GM21825 (cell line): Measurements from ENCODE around the gene OR52W1.
"Not testable (repeated sequence)": the region's sequence is repeated elsewhere in the genome, so short reads cannot be mapped to it uniquely, and the experiment has no call there.

ENCODE experiments used
- ATAC-seq: cut with Tn5 transposase; IDR thresholded peaks from one replicate; pipeline ENCODE4 v1.9.1; 2021; ENCODE audit warnings: mild to moderate bottlenecking, moderate library complexity; ENCODE audit not compliant: unreplicated experiment

The OR52W1 gene

DNA sequence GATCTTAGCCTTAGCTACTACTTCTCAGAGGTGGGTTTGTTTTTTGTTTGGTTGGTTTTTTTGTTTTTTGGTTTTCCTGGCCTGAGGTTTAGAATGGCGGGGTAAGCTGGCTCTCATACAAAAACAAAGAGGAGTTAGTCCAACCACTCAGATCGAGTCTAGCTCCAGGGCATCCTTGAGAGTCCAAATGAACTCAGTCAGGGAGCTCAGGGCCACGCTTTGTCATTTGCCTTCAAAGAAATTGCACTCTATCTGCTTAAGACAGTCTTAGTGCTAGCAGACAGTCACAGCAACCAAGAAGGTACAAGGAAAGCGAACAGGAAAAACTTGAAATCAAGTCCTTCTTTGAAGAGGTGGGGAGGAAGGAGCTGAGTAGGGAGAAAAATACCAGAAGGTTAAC is 17.5 kb downstream of the OR52W1 start:
- ATAC-seq, result no peak

DNA sequence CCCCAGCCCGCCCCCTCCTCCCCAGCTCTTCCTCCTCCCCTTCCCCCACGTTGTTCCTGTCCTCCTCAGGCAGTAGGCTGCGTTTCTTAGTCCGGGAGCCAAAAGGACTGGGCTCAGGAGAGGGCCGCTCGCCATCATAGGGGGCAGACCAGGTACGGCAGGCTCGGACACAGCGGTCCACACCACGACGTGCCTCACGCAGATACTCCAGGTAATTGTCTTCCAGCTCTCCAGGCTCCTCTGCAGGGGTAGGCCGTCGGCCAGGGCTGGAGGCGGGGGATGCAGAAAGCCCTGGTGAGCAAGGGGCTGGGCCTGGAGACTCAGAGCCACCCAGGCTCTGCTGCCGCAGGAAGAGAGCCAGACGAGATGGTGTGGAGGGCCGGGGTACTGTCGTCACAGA is 18.7 kb downstream of the OR52W1 start:
- ATAC-seq, result no peak

DNA sequence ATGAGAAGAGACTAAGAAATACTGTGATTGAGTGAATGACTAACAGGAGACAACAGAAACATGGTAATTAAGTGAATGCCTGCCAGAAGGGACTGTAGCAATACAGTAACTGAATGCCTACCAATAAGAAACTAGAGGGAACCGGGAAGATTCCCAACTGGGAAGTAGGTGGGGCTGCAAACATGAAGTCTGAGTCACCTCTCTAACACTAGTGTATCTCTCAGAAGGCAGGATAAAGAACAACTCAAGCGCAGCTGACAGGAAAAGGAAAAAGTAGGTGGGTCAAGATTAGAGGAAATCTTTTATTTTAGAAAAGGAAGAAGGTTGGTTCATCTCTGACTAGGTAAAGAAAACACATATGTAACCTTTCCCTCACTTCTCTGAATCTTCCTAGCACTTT is 20.3 kb downstream of the OR52W1 start:
- no peak for ATAC-seq

DNA sequence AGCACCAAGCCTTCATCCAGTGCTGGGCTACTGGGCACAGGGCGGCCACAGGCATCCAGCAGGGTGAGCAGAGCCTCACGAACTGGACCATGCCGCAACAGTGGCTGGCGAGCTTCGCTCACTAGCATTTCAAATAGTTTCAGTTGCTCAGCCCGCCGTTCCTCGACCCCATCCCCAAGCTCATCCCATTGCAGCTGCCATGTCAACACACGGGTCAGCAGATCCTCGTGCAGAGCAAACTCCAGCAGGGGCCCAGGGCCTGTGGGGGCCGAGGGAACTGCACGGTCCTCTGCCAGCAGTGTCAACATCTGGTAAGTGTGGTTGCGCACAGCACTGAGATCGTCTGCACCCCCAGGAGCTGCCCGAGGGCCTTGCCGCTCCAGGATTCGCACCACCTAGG is 24.8 kb downstream of the OR52W1 start:
- no peak for ATAC-seq

DNA sequence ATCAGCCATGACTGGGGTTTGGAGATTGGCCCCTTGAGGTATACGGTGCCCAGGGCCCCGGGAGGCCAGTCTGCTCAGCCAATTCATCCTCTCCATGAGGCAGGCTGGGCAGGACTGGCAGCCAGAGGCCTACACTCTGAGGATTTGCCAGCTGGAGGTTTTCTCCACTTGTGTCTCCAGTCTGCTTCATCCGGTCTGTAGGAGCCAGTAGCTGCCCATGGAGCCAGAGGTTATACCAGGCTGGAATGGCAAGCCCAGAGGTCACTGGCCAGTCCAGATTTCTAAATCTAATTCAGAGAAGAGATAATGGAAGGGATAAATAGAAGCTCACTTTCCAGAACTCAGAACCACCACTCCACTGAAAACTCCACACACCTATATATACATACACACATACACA is 25.4 kb downstream of the OR52W1 start:
- ATAC-seq, result no peak

DNA sequence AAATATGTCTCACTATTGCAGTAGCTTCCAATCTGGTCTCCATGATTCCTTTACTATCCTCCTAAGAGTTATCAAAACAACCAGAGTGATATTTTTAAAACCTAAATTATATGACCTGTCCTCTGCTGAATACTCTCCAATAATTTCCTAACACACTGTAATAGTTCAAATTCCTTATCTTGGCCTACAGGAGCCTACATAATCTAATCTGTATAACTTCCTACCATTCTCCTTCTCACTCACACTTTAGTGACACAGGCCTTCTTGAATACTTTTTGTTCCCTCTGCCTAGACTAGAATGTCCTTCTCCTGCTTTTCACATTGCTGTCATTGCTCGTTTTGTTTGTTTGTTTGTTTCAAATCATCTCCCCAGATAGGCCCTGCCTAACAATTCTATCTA is 26.0 kb downstream of the OR52W1 start:
- ATAC-seq, result no peak

DNA sequence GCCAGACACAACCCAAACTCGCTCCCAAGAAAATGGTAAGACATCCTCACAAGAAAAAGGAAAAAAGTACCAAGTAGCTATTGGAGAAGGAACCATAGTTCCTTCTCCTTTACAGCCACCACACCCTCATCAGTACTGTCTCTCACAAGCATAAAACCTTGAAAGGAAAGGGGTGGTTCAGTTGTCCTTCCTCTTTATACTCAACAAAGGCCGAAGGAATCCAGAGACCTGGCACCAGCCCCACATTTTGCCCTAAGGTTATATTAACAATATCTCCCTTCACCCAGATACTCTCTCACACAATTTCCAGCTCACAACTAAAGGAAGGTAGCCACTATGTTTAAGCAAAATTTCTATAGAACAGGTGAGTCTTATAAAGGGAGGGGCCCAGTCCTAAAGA is 26.9 kb downstream of the OR52W1 start:
- no peak for ATAC-seq

DNA sequence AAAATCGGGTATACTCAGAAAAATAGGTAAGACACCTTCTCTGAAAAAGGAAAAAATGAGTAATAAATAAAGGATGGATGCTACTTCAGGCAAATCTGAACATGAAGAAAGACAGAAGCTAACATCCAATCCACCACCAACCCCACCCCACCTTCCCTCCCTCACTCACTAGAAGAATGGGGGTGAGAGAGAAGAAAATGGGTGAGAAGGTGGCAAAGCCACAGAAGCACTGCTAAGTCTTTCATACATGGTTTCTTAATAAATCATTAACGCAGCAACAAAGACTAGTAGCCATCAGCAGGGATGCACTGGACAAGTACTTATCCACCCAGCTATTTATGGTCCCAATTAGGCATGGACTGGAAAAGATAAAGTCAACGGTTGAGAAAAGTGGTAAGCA is 29.5 kb downstream of the OR52W1 start:
- no peak for ATAC-seq

DNA sequence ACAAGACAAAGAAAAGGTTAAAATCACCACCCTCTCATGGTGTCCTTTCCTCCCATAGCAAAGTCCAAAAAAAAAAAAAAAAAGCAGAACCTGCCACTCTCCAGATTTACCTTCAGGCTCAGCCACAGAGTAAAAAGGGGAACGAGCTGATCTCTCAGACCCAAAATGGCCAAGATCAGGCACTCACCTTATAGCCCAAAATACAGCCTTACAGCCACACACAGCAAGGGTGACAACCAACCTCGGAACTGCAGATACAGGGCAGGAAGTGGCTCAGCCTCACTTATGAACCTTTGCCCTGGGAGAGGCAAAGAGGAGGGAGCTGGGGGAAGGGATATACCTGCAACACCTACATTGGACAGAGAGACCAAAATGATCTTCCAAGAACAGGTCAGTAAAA is 30.9 kb downstream of the OR52W1 start:
- no peak for ATAC-seq

DNA sequence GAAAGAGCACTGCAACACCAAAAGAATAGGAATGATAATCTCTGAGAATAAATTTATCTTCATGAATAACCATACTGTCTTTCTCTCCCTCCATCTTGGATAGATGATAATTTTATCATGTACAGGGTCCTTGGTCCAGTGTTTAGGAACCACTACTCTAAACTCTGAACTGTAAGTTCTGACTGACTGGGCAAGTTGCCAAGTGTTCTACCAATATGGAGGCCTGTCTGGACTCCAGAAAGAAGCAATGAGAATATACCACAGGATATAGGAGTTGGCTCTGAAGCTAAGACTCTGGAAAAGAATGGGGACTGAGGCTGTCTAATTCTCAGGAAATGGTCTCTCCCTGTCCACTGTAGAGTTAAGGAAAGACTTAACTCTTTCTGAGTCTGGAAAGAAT is 33.9 kb downstream of the OR52W1 start:
- no peak for ATAC-seq

DNA sequence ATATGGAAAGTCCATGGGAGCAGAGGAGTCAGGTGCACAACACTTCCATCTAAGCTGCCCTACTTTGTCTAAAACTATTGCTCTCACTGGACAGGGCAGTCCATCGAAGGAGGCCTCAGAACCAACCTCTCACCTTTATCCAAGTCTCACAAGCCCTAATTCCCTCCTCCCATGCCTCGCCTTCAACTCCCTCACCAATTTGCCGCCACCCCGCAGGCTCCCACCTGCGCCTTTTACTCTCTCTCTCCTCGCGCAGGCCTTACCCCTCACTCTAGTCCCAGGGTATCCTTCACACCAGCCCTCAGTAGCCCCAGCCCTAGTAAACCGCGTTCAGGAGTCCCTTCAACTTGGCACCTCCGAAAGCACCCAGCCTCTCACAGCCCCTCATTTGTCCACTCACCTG is 35.0 kb downstream of the OR52W1 start:
- no peak for ATAC-seq

DNA sequence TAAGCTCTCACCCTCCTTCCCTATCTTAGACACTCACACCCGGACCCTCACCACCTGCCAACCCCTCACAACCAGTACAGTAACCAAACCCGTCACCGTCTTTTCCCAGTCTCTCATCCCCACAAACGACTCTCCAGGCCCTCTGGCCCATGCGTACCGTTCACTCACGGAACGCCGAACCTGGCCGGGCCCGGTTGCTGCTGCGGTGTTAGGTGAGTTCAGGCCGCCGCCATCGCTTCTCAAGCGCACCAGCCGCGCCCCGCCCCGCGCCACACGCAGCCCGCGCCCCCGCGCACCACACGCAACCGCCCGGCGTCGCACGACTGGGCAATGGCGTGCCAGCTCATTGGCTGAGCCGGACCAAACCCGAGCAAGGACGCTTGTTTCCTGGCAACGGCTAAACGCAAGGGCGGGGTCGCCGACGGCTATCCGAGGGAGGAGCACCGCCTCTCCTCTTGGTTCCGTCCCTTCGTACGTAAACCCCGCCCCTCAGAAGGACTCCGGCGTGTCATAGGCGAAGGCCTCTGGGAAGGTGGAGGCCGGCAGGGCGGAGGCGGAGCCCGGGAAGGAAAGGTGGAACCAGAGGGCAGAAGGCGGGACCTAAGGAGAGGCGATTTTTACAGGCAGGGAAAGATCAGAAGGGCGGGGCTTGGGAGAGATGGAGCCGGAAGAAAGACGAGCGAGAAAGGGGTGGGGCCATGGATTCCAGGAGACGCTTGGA is 35.5 kb downstream of the OR52W1 start, which contains the start of gene FHIP1B:
Gene FHIP1B, minus strand, starts transcription at position 250 of the 721 bp plus-strand sequence. CDS start 10,120 bp downstream, outside the sequence.
- peak; percentile 97 for ATAC-seq

DNA sequence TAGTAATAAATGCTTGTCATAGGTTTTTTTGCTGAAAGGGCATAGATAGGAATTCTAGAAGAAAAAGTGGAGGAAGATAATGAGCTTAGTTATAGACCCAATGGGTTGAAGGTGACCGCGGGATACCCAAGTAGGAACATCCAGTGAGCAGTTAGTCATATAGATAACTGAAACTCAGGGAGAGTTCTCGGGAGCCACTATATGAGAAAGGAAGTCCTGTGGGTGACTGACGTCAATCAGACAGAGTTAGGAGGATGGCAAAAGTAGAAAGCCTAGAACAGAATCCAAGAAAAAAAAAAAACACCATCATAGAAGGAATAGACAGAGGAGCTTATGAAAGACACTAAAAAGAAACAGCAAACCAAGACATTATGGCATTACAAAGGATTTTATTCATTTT is 38.2 kb downstream of the OR52W1 start:
- ATAC-seq, result no peak

DNA sequence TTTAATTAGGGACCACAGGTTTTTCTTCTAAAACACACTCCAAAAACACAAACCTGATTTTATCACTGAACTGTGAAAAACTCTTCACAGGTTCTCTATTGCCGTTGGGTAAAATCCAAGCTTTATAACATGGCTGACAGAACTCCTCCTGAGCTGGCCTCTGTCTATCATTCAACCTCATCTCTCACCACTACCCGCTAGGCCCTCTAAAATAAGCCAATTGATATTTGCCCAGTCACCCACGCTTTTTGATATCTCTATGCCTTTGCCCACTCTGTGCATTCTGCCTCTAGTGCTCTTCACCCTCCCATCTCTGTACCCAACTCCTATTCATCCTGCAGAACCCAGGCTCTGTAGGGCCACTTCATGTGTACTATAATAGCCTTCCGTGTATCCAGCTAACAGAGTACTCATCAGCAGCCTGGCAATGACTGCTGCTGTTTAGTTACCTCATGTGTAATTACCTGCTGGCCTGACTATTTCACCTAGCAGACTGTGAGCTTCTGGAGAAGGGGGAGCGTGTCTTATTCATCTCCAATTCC is 38.8 kb downstream of the OR52W1 start:
- no peak for ATAC-seq

DNA sequence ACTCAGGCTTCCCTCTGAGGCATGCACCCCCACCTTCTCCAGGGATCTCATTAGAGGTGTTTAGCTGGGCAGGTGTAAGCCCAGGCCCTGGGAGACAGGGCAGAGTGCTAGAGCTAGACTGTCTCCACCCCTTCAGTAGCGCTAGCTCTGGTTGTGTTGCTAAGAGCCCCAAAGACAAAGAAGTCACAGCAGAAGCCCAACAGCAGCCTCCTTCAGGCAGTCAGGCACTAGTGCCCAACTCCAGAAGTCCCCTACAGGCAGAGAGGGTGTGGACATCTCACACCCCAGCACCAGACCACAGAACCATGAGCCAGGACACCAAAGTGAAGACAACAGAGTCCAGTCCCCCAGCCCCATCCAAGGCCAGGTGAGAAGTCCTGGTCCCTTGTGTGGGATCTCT is 39.9 kb downstream of the OR52W1 start, which contains the start of gene CNGA4:
Gene CNGA4, plus strand, starts transcription at position 188 of the 400 bp plus-strand sequence. Its CDS starts 118 bp downstream, at position 306.
- no peak for ATAC-seq

DNA sequence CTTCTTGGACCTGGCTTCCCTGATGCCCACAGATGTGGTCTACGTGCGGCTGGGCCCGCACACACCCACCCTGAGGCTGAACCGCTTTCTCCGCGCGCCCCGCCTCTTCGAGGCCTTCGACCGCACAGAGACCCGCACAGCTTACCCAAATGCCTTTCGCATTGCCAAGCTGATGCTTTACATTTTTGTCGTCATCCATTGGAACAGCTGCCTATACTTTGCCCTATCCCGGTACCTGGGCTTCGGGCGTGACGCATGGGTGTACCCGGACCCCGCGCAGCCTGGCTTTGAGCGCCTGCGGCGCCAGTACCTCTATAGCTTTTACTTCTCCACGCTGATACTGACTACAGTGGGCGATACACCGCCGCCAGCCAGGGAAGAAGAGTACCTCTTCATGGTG is 41.1 kb downstream of the OR52W1 start:
- no peak for ATAC-seq

DNA sequence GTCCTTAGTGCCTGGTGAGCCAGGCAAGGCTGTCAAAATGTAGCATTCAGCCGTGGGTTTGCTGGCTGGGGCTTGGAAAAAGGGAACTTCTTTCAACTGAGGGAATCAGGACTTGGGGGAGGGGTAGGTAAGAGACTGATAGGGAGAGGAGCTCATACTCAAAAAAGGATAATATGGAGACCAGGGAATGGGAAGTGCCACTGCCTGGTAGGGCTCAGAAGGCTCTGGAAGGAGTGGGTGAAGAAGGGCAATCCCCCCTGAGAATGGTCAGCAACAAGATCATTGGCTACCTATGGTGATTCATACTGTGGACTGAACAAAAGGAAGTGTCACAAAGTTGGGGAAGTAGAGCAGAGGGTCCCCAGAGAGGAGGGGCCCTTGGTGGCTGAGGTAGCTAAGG is 41.8 kb downstream of the OR52W1 start:
- no peak for ATAC-seq

DNA sequence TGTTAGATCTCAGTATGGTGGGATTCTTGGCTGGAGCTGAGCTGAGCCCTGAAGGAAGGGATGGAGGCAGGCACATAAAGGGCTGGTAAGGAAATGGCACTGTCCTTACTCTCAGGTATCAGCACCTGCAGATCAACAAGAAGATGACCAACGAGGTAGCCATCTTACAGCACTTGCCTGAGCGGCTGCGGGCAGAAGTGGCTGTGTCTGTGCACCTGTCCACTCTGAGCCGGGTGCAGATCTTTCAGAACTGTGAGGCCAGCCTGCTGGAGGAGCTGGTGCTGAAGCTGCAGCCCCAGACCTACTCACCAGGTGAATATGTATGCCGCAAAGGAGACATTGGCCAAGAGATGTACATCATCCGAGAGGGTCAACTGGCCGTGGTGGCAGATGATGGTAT is 42.3 kb downstream of the OR52W1 start:
- no peak for ATAC-seq

DNA sequence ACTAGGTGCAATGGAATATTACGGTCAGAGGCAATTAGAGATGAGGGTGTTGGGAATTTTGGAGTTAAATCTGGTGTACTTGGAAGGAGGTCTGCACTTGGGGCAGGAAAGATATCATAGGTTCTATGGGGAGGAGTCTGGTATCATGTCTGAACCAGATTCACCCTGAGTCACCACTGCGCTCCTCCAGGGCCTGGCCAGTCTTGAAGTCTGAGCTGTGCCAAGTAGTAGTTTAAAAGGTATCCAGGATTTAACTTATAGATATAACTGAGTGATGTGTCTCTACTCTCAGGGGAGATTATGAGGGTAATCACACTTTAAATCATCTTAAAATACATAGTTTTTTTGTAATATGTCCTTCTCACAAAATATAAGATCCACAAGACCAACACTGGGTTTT is 46.5 kb downstream of the OR52W1 start:
- ATAC-seq, result no peak

DNA sequence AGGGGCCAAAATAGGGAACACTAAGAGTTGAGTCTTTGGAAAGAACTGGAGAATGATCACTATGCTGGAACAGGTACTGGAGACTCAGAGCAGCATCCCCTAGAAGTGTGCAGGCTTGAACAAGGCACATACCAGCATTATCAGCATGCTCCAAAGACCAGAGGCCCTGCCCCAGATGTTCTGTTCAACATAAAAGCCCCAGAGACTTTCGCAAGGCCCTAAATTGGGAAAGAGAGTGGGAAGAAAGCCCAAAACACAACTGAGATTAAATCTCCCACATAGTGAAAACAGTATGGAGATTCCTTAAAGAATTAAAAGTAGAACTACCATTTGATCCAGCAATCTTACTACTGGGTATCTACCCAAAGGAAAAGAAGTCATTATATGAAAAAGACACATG is 49.2 kb downstream of the OR52W1 start:
- no peak for ATAC-seq

DNA sequence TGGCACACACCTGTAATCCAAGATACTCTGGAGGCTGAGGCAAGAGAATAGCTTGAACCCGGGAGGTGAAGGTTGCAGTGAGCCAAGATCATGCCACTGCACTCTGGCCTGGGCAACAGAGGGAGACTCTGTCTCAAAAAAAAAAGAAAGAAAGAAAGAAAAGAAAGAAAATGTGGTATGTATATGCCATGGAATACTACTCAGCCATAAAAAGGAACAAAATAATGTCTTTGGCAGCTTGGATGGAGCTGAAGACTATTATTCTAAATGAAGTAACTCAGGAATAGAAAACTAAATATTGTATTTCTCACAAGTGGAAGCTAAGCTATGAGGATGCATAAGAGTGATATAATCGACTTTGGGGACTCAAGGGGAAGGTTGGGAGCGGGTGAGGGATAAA is 49.9 kb downstream of the OR52W1 start:
- ATAC-seq, result not testable (repeated sequence)
